Cardiac muscle cell (in vitro differentiated cells and primary cell): ENCODE measurements around the gene A1BG. TPM values are rescaled to one million over a fixed set of nuclear protein-coding genes. Genes with fewer than 3 reads are reported as not detected.
A peak's percentile ranks its signal among the peaks of the same experiment; 100 is the strongest.

Experiments used
- DNase-seq, 2 donors: peaks; one replicate each; pipeline versions ENCODE4 v3.0.0 to v3.0.0-alpha.2; 2010 to 2017; ENCODE audit warnings: low read depth in 1 of 2, low spot score in 1 of 2
- H3K27ac ChIP-seq: fragments of 200-600 bp; sonication (generic); 2 replicates; pipeline ENCODE4 v1.5.1; 2016
- H3K27me3 ChIP-seq: fragments of 200-600 bp; sonication (generic); 2 replicates; pipeline ENCODE4 v1.6.0; 2016; ENCODE audit warnings: control low read depth
- H3K36me3 ChIP-seq: fragments of 200-600 bp; sonication (generic); 2 replicates; pipeline ENCODE4 v1.5.1; 2016; ENCODE audit warnings: control low read depth
- H3K4me1 ChIP-seq: fragments of 200-600 bp; sonication (generic); 2 replicates; pipeline ENCODE4 v1.8.1; 2017; ENCODE audit warnings: low read depth, mild to moderate bottlenecking, mixed run types
- H3K4me3 ChIP-seq: fragments of 200-600 bp; sonication (generic); 2 replicates; pipeline ENCODE4 v1.5.1; 2016; ENCODE audit warnings: mild to moderate bottlenecking
- H3K9me3 ChIP-seq: fragments of 200-600 bp; sonication (generic); 2 replicates; pipeline ENCODE4 v1.5.1; 2017; ENCODE audit warnings: low read depth, mild to moderate bottlenecking, control low read depth
- CTCF ChIP-seq: IDR thresholded peaks from 2 replicates; pipeline ENCODE4 v1.5.1; 2012; ENCODE audit warnings: low read depth, mild to moderate bottlenecking, low read length
- polyA plus RNA-seq: library from polyadenylated mRNA; unstranded; fragments of >200 nt; fragmentation: Nextera tagmentation; extraction: Ambion mirVana; gene quantifications from 2 replicates; pipeline ENCODE4 v1.2.1, GENCODE V29; 2016
- total RNA-seq: library from RNA; depleted of rRNA; stranded (reverse); fragments of >200 nt; gene quantifications from 2 replicates; pipeline ENCODE4 v1.2.3, GENCODE V29; 2016

A1BG gene
- total and polyA plus RNA-seq, 2 experiments from 2014 or later: 45.9 to 138 TPM

GRCh38 chr19:58346961-58347929 lies 6.0 kb downstream of the A1BG start:
- Histone ChIP-seq H3K36me3 (no peaks in the 10 kb centered on the region), H3K9me3 (no peaks in the 10 kb centered on the region), H3K27ac (no peak overlapping the region), H3K27me3 (no peaks in the 10 kb centered on the region), H3K4me3 (peak overlapping the region; percentile 53), H3K4me1 (no peaks in the 10 kb centered on the region)
- no peak for TF ChIP-seq CTCF
- DNase-seq: peak; percentile 77 to 91

- H3K36me3 ChIP-seq: no peaks in the 10 kb centered on the region
- DNase-seq: no peak
- no peak overlapping the region for H3K4me3 ChIP-seq
- TF ChIP-seq CTCF: no peak
- no peaks in the 10 kb centered on the region for H3K4me1 ChIP-seq
- H3K27ac ChIP-seq: no peak overlapping the region
- no peaks in the 10 kb centered on the region for H3K9me3 ChIP-seq
- no peaks in the 10 kb centered on the region for H3K27me3 ChIP-seq
Measured at GRCh38 chr19:58345558-58345957, 7.7 kb downstream of the A1BG start.

- H3K4me3 ChIP-seq: no peak overlapping the region
- H3K27me3 ChIP-seq: no peaks in the 10 kb centered on the region
- peaks cover 6% of the 10 kb centered on the region for H3K36me3 ChIP-seq
- H3K4me1 ChIP-seq: no peaks in the 10 kb centered on the region
- peak in 1 of 2 donors; percentile 30 for DNase-seq
- H3K9me3 ChIP-seq: no peaks in the 10 kb centered on the region
- TF ChIP-seq CTCF: no peak
- H3K27ac ChIP-seq: no peak overlapping the region
Measured at GRCh38 chr19:58338825-58339558, 14.3 kb downstream of the A1BG start.

- Histone ChIP-seq H3K9me3 (no peaks in the 10 kb centered on the region), H3K4me3 (no peak overlapping the region), H3K36me3 (peaks cover 6% of the 10 kb centered on the region), H3K27ac (no peak overlapping the region), H3K4me1 (no peaks in the 10 kb centered on the region), H3K27me3 (no peaks in the 10 kb centered on the region)
- DNase-seq: no peak
- TF ChIP-seq CTCF: no peak
Measured at GRCh38 chr19:58338336-58338735, 15.0 kb downstream of the A1BG start.

- Histone ChIP-seq H3K4me1 (no peaks in the 10 kb centered on the region), H3K4me3 (no peak overlapping the region), H3K9me3 (no peaks in the 10 kb centered on the region), H3K36me3 (peaks cover 6% of the 10 kb centered on the region), H3K27me3 (no peaks in the 10 kb centered on the region), H3K27ac (no peak overlapping the region)
- TF ChIP-seq CTCF: no peak
- no peak for DNase-seq
Measured at GRCh38 chr19:58336820-58337219, 16.5 kb downstream of the A1BG start.
